GM12878 (cell line): ENCODE results near the gene NOTCH4. TPM values are rescaled to one million over a fixed set of nuclear protein-coding genes. Genes with fewer than 3 reads are reported as not detected.

Source experiments
- ATF7 ChIP-seq: fragments of 450-650 bp; IDR thresholded peaks from 2 replicates; pipeline ENCODE4 v1.6.1; 2016; ENCODE audit warnings: low read depth, mild to moderate bottlenecking
- EED ChIP-seq: sonication (generic); IDR thresholded peaks from 2 replicates; pipeline ENCODE4 v1.6.1; 2016; ENCODE audit warnings: antibody characterized with exemption, low read depth
- ETV6 ChIP-seq, 2 experiments: fragments of 450-650 bp in 1 of 2; IDR thresholded peaks in 1 of 2; conservative IDR thresholded peaks in 1 of 2; 2 replicates each; pipeline ENCODE4 v1.6.1; 2014; ENCODE audit warnings: antibody characterized with exemption in 1 of 2, borderline replicate concordance in 1 of 2, low read depth in 1 of 2, mild to moderate bottlenecking in 1 of 2, moderate library complexity in 1 of 2
- HCFC1 ChIP-seq: fragments of 150-350 bp; IDR thresholded peaks from 2 replicates; pipeline ENCODE4 v1.6.1; 2014; ENCODE audit warnings: low read length
- JUNB ChIP-seq: IDR thresholded peaks from 2 replicates; pipeline ENCODE4 v1.6.1; 2016; ENCODE audit warnings: antibody characterized with exemption, mild to moderate bottlenecking
- KDM1A ChIP-seq: fragments of 200-600 bp; sonication (generic); IDR thresholded peaks from 2 replicates; pipeline ENCODE4 v1.6.1; 2016; ENCODE audit warnings: borderline replicate concordance
- NR2F1 ChIP-seq: fragments of 450-650 bp; conservative IDR thresholded peaks from 2 replicates; pipeline ENCODE4 v1.6.1; 2017; ENCODE audit warnings: mild to moderate bottlenecking
- PML ChIP-seq: IDR thresholded peaks from 2 replicates; pipeline ENCODE4 v1.6.1; 2012; ENCODE audit warnings: low read length, inconsistent platforms
- STAT3 ChIP-seq: IDR thresholded peaks from 2 replicates; pipeline ENCODE4 v1.6.1; 2011; ENCODE audit warnings: low read depth, low read length, improper control_type of control experiment
- TARDBP ChIP-seq: IDR thresholded peaks from 2 replicates; pipeline ENCODE4 v1.6.1; 2016; ENCODE audit warnings: borderline replicate concordance
- ZNF217 ChIP-seq: fragments of 450-650 bp; IDR thresholded peaks from 2 replicates; pipeline ENCODE4 v1.6.1; 2017; ENCODE audit warnings: antibody characterized with exemption, mild to moderate bottlenecking
- ZNF687 ChIP-seq: fragments of 450-650 bp; IDR thresholded peaks from 2 replicates; pipeline ENCODE4 v1.6.1; 2017; ENCODE audit warnings: mild to moderate bottlenecking, moderate library complexity
- polyA plus RNA-seq, 11 experiments: library from polyadenylated mRNA; depleted of rRNA in 4 of 11; unstranded in 6 of 11; stranded (reverse) in 5 of 11; fragments of >200 nt; fragmentation: Nextera tagmentation in 4 of 11; fragmentation: Illumina TruSeq in 1 of 11; extraction: Ambion mirVana in 4 of 11; extraction: Trizol in 1 of 11; gene quantifications; 1 replicate in 1 of 11; 2 replicates in 10 of 11; pipeline versions ENCODE4 v1.2.1 to v1.2.3, GENCODE V29; 2011 to 2016; ENCODE audit warnings: inconsistent platforms in 2 of 11, missing spikeins in 2 of 11, low read depth in 1 of 11
- total RNA-seq, 4 experiments: library from RNA; depleted of rRNA in 3 of 4; stranded (reverse); fragments of >200 nt in 3 of 4; fragmentation: Illumina TruSeq in 1 of 4; extraction: Trizol in 1 of 4; gene quantifications; 2 replicates each; pipeline versions ENCODE4 v1.2.1 to v1.2.3, GENCODE V29; 2013 to 2021
- TF ChIP-seq, protein P1 (sequence below): fragments of 450-650 bp; IDR thresholded peaks from 2 replicates; pipeline ENCODE4 v1.6.1; 2017; ENCODE audit warnings: mild to moderate bottlenecking
- TF ChIP-seq, protein P2 (sequence below): fragments of 150-350 bp; IDR thresholded peaks from 2 replicates; pipeline ENCODE4 v1.6.1; 2016; ENCODE audit warnings: low read depth, low read length
- TF ChIP-seq, protein P3 (sequence below): IDR thresholded peaks from 2 replicates; pipeline ENCODE4 v1.6.1; 2012; ENCODE audit warnings: low read depth, low read length, improper control_type of control experiment
- TF ChIP-seq, protein P4 (sequence below): fragments of 450-650 bp; IDR thresholded peaks from 2 replicates; pipeline ENCODE4 v1.6.1; 2014; ENCODE audit warnings: mild to moderate bottlenecking

NOTCH4 gene
- total and polyA plus RNA-seq, 10 of the 15 experiments (the other 5 are each of a cell fraction or from before 2014, with no cell fraction given), result 0.66 to 3.3 (median 1.4) TPM

DNA sequence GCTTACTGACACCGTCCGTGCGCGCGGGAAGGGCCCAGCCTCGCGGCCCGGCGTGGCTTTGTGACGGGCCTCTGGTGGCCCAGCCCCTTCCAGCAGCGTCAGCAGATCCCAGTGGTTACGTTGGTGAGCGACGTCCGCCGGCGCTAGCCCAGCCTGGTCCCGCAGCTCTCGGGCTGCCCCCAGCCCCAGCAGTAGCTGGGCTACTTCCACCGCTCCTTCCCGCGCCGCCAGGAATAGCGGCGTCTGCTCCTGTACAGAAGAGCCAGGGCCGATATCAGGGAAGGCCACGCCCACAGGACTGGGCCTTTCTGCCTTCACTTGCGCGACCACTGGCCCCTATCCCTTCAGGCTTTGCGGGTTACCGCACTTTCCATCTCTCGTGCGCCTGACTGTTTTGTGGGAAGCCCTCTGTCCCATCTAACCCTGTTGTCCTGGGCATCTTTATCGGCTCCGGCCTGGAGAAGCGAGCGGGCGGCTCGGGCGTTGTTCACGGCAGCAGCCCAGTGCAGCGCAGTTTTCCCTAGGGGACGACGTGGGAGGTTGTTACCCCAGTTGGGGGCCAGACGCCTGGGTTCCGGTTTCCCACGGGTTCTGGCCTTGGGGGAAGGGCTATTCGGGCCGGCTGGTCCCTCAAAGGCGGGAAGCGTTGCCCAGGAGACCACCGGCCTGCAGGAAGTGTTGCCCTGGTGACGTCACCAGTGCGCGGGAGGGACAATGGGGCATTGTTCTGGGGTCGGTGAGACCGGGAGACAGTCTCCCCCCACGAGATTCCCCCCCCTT is 27.8 kb downstream of the NOTCH4 start (continued):
- TF ChIP-seq, protein P1, sequence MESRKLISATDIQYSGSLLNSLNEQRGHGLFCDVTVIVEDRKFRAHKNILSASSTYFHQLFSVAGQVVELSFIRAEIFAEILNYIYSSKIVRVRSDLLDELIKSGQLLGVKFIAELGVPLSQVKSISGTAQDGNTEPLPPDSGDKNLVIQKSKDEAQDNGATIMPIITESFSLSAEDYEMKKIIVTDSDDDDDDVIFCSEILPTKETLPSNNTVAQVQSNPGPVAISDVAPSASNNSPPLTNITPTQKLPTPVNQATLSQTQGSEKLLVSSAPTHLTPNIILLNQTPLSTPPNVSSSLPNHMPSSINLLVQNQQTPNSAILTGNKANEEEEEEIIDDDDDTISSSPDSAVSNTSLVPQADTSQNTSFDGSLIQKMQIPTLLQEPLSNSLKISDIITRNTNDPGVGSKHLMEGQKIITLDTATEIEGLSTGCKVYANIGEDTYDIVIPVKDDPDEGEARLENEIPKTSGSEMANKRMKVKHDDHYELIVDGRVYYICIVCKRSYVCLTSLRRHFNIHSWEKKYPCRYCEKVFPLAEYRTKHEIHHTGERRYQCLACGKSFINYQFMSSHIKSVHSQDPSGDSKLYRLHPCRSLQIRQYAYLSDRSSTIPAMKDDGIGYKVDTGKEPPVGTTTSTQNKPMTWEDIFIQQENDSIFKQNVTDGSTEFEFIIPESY, result no peak
- TF ChIP-seq, protein P2, sequence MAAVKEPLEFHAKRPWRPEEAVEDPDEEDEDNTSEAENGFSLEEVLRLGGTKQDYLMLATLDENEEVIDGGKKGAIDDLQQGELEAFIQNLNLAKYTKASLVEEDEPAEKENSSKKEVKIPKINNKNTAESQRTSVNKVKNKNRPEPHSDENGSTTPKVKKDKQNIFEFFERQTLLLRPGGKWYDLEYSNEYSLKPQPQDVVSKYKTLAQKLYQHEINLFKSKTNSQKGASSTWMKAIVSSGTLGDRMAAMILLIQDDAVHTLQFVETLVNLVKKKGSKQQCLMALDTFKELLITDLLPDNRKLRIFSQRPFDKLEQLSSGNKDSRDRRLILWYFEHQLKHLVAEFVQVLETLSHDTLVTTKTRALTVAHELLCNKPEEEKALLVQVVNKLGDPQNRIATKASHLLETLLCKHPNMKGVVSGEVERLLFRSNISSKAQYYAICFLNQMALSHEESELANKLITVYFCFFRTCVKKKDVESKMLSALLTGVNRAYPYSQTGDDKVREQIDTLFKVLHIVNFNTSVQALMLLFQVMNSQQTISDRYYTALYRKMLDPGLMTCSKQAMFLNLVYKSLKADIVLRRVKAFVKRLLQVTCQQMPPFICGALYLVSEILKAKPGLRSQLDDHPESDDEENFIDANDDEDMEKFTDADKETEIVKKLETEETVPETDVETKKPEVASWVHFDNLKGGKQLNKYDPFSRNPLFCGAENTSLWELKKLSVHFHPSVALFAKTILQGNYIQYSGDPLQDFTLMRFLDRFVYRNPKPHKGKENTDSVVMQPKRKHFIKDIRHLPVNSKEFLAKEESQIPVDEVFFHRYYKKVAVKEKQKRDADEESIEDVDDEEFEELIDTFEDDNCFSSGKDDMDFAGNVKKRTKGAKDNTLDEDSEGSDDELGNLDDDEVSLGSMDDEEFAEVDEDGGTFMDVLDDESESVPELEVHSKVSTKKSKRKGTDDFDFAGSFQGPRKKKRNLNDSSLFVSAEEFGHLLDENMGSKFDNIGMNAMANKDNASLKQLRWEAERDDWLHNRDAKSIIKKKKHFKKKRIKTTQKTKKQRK, result no peak
- TF ChIP-seq, protein P3, sequence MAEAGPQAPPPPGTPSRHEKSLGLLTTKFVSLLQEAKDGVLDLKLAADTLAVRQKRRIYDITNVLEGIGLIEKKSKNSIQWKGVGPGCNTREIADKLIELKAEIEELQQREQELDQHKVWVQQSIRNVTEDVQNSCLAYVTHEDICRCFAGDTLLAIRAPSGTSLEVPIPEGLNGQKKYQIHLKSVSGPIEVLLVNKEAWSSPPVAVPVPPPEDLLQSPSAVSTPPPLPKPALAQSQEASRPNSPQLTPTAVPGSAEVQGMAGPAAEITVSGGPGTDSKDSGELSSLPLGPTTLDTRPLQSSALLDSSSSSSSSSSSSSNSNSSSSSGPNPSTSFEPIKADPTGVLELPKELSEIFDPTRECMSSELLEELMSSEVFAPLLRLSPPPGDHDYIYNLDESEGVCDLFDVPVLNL, result peak; percentile 72
- TF ChIP-seq KDM1A (no peak), ZNF217 (no peak), ETV6 (conservative IDR thresholded peaks at IDR 0.05 in 1 of 2, IDR thresholded peaks at IDR 0.05 in 1 of 2; ENCODE audit: borderline replicate concordance in 1 of 2, low read depth in 1 of 2) (peak in 1 of 2 experiments; percentile 64; a peak in 2 of 4 replicates), JUNB (0 out of 2 replicates have a peak, but pooled peaks have one; percentile 25), HCFC1 (peak; percentile 63), EED (peak; percentile 81), NR2F1 (peak; percentile 64), PML (no peak), STAT3 (no peak), ZNF687 (peak; percentile 42), TARDBP (no peak), ATF7 (peak; percentile 99)
- TF ChIP-seq, protein P4, sequence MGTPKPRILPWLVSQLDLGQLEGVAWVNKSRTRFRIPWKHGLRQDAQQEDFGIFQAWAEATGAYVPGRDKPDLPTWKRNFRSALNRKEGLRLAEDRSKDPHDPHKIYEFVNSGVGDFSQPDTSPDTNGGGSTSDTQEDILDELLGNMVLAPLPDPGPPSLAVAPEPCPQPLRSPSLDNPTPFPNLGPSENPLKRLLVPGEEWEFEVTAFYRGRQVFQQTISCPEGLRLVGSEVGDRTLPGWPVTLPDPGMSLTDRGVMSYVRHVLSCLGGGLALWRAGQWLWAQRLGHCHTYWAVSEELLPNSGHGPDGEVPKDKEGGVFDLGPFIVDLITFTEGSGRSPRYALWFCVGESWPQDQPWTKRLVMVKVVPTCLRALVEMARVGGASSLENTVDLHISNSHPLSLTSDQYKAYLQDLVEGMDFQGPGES, result peak; percentile 20; the same call in 1 of the 2 replicates
